HEK293 (cell line): ENCODE measurements around the gene TMEM203.
A peak's percentile ranks its signal among the peaks of the same experiment; 100 is the strongest.

Source experiments
- ZBTB8A ChIP-seq: fragments of 450-650 bp; formaldehyde crosslinking; IDR thresholded peaks from 2 replicates; pipeline ENCODE4 v1.5.1; 2016; ENCODE audit warnings: missing biosample characterization, missing genetic modification characterization
- ZNF24 ChIP-seq: fragments of 450-650 bp; formaldehyde crosslinking; IDR thresholded peaks from 2 replicates; pipeline ENCODE4 v1.5.1; 2016; ENCODE audit warnings: missing biosample characterization, missing genetic modification characterization
- TF ChIP-seq, protein P1 (sequence below): fragments of 450-650 bp; formaldehyde crosslinking; IDR thresholded peaks from 2 replicates; pipeline ENCODE4 v1.5.1; 2016; ENCODE audit warnings: missing biosample characterization, missing genetic modification characterization

DNA sequence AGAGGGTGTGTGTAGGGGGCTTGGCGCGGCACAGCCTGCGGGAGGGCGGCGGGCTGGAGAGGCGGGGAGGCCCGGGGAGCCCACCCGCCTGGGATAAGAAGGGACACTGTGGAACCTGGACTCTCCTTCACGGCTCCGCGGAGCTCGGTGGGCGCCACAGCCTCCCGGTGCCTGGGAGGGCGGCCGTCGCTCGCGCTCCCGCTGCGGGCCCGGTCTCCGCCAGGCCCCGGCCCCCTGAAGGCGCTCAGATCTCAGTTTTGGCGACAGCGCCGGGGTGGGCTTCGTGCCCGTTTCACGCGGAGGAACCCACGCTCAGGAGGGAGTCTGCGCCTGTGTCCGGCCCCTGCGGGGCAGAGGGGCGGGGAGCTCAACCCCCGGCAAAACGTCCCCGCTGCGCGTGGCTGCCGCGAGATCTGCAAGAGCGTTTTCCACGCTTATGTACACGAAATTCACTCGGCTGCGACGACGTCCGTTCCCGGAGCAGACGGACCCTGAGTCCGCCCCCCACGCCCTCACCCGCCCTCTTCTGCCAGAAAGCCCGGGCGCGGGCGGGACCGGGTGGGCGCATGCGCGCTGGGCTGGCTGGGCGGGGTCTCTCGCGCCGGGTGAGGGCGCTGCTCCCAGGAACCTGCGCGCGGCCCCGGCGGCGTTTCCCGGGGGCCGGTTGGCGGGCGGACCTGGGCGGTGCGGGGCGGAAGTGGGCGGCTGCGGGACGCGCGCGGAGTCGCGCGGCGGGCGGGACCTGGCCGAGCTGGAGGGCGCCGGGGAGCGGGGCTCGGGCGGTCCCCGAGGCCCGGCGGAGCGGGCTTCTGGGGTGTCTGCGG, 49.4 kb upstream of the TMEM203 start, which contains the start of gene NELFB:
- TF ChIP-seq, protein P1, sequence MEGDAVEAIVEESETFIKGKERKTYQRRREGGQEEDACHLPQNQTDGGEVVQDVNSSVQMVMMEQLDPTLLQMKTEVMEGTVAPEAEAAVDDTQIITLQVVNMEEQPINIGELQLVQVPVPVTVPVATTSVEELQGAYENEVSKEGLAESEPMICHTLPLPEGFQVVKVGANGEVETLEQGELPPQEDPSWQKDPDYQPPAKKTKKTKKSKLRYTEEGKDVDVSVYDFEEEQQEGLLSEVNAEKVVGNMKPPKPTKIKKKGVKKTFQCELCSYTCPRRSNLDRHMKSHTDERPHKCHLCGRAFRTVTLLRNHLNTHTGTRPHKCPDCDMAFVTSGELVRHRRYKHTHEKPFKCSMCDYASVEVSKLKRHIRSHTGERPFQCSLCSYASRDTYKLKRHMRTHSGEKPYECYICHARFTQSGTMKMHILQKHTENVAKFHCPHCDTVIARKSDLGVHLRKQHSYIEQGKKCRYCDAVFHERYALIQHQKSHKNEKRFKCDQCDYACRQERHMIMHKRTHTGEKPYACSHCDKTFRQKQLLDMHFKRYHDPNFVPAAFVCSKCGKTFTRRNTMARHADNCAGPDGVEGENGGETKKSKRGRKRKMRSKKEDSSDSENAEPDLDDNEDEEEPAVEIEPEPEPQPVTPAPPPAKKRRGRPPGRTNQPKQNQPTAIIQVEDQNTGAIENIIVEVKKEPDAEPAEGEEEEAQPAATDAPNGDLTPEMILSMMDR (tag by site-specific recombination), result peak; percentile 45; the same call in 1 of the 2 replicates
- TF ChIP-seq ZNF24 (tag by site-specific recombination) (no peak), ZBTB8A (tag by site-specific recombination) (peak; percentile 100)
